T-helper 2 cell treated with Interferon-gamma antibody and Interleukin-4, amounts not matched to agents 5 μg/mL and 100 μg/mL, for 36 hours (primary cell): ENCODE measurements around the gene BCL2L14.
"Not testable (repeated sequence)": the region's sequence is repeated elsewhere in the genome, so short reads cannot be mapped to it uniquely, and the experiment has no call there.

Source experiments
- DNase-seq: peaks from one replicate; pipeline ENCODE4 v3.0.0; 2021; ENCODE audit warnings: low spot score
- H3K27ac Mint-ChIP-seq: one replicate; pipeline ENCODE4 v1.8.0; 2021; ENCODE audit warnings: mild to moderate bottlenecking, mixed read lengths
- H3K27me3 Mint-ChIP-seq: one replicate; pipeline ENCODE4 v1.8.0; 2021; ENCODE audit warnings: low read depth, mixed read lengths
- H3K36me3 Mint-ChIP-seq: one replicate; pipeline ENCODE4 v1.8.0; 2021; ENCODE audit warnings: low read depth, mixed read lengths
- H3K4me1 Mint-ChIP-seq: one replicate; pipeline ENCODE4 v1.8.0; 2021; ENCODE audit warnings: low read depth, mixed read lengths
- H3K4me3 Mint-ChIP-seq: one replicate; pipeline ENCODE4 v1.8.0; 2022; ENCODE audit warnings: mild to moderate bottlenecking, moderate library complexity, mixed read lengths
- H3K9me3 Mint-ChIP-seq: one replicate; pipeline ENCODE4 v1.8.0; 2021; ENCODE audit warnings: mixed read lengths

BCL2L14 gene

GRCh38 chr12:12107678-12108077 is 36.9 kb downstream of the BCL2L14 start:
- Mint-ChIP-seq H3K4me1 (no peaks in the 10 kb centered on the region), H3K27ac (no peak overlapping the region), H3K4me3 (no peak overlapping the region), H3K27me3 (peaks cover 2% of the 10 kb centered on the region), H3K9me3 (peaks cover 19% of the 10 kb centered on the region), H3K36me3 (no peaks in the 10 kb centered on the region)
- no peak for DNase-seq

DNA sequence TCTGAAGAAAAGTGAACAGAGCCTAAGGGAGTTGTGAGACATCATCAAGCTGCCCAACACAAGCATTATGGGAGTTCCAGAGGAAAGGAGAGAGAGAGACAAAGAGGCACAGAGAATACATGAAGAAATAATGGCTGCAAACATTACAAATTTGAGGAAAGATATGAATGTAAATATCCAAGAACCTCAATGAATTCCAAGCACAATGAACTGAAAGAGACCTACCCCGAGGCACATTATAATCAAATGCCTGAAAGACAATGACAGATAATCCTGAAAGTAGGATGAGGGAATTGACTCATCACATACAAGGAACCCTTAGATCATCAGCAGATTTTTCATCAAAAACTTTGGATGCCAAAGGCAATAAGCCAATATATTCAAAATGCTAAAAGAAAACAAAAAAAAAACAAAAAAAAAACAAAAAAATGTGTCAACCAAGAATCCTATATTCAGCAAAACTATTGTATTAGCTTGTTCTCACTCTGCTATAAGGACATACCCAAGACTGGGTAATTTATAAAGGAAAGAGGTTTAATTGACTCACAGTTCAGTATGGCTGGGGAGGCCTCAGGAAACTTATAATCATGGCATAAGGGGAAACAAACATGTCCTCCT is 37.8 kb downstream of the BCL2L14 start:
- H3K4me1 Mint-ChIP-seq: no peaks in the 10 kb centered on the region
- H3K9me3 Mint-ChIP-seq: peaks cover 19% of the 10 kb centered on the region
- no peak for DNase-seq
- no peaks in the 10 kb centered on the region for H3K27me3 Mint-ChIP-seq
- no peak overlapping the region for H3K27ac Mint-ChIP-seq
- H3K36me3 Mint-ChIP-seq: no peaks in the 10 kb centered on the region
- no peak overlapping the region for H3K4me3 Mint-ChIP-seq

DNA sequence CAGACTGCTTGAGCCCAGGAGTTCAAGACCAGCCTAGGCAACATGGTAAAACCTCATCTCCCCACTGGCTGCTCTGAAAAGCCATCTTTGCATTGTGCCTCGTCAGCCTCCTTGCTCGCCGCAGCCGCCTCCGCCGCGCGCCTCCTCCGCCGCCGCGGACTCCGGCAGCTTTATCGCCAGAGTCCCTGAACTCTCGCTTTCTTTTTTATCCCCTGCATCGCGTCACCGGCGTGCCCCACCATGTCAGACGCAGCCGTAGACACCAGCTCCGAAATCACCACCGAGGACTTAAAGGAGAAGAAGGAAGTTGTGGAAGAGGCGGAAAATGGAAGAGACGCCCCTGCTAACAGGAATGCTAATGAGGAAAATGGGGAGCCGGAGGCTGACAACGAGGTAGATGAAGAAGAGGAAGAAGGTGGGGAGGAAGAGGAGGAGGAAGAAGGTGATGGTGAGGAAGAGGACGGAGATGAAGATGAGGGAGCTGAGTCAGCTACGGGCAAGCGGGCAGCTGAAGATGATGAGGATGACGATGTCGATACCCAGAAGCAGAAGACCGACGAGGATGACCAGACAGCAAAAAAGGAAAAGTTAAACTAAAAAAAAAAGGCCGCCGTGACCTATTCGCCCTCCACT is 40.3 kb downstream of the BCL2L14 start:
- peaks cover 19% of the 10 kb centered on the region for H3K9me3 Mint-ChIP-seq
- H3K36me3 Mint-ChIP-seq, DNase-seq, H3K27me3 Mint-ChIP-seq, H3K4me1 Mint-ChIP-seq, H3K4me3 Mint-ChIP-seq, H3K27ac Mint-ChIP-seq: not testable (repeated sequence)

- Mint-ChIP-seq H3K4me3 (no peak overlapping the region), H3K9me3 (no peaks in the 10 kb centered on the region), H3K27me3 (peaks cover 11% of the 10 kb centered on the region), H3K36me3 (no peaks in the 10 kb centered on the region), H3K4me1 (no peaks in the 10 kb centered on the region), H3K27ac (no peak overlapping the region)
- DNase-seq: no peak
Observed at GRCh38 chr12:12115514-12115913, 44.8 kb downstream of the BCL2L14 start.

GRCh38 chr12:12116677-12117076 is 45.9 kb downstream of the BCL2L14 start:
- no peak for DNase-seq
- Mint-ChIP-seq H3K36me3 (no peaks in the 10 kb centered on the region), H3K27ac (no peak overlapping the region), H3K4me3 (no peak overlapping the region), H3K9me3 (no peaks in the 10 kb centered on the region), H3K4me1 (no peaks in the 10 kb centered on the region), H3K27me3 (peaks cover 12% of the 10 kb centered on the region)

DNA sequence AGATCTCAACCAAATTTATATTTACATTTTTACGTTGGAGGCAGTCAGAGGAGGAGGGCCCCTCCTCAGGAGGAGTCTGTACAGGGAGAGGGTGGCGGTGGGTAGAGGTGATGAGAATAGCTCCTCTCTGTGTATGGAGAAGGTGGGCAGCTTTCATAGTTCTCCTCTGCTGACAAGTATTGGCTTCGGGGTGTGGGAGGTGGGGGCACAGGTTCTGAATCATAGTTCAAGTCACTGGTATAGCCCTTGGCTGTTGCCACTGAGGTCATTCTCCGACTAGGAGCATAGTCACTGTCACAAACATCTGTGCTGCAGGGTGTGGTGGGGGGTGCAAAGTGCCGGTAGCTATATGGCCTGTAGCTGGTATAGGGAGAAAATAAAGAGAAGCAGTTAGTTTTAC is 50.3 kb downstream of the BCL2L14 start:
- no peak for DNase-seq
- no peaks in the 10 kb centered on the region for H3K4me1 Mint-ChIP-seq
- H3K36me3 Mint-ChIP-seq: no peaks in the 10 kb centered on the region
- H3K27me3 Mint-ChIP-seq: peaks cover 13% of the 10 kb centered on the region
- no peak overlapping the region for H3K4me3 Mint-ChIP-seq
- H3K9me3 Mint-ChIP-seq: no peaks in the 10 kb centered on the region
- H3K27ac Mint-ChIP-seq: no peak overlapping the region

DNA sequence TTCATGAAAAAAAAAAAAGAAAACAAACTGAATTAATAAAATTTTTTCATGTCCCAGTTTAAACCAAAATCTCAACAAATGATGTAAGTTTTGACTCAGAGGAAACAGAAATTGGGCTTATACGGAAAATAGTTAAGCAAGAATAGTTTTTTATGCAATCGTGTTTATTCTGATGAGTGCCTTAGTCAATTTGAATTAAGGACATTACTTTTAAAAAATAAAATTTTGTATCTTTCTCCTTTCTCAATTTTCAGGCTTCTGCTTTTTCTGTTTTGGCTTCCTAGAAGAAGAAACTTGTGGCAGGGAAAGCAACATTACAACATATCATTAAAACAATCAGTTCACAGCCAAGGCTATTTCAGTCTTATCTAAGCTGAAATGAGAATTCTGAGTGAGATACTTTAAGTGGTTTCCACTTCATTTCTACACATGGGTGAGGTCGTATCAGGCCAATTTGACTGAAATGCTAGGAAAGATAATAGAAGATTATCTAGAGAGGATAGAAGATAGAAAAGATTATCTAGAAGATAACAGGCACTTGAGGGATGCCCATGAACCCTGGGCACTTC is 52.4 kb downstream of the BCL2L14 start:
- DNase-seq: no peak
- Mint-ChIP-seq H3K27me3 (peaks cover 15% of the 10 kb centered on the region), H3K4me1 (no peaks in the 10 kb centered on the region), H3K27ac (no peak overlapping the region), H3K4me3 (no peak overlapping the region), H3K36me3 (no peaks in the 10 kb centered on the region), H3K9me3 (no peaks in the 10 kb centered on the region)

GRCh38 chr12:12126551-12126950 is 55.8 kb downstream of the BCL2L14 start:
- Mint-ChIP-seq H3K4me3 (no peak overlapping the region), H3K27me3 (peaks cover 17% of the 10 kb centered on the region), H3K4me1 (no peaks in the 10 kb centered on the region), H3K9me3 (no peaks in the 10 kb centered on the region), H3K27ac (no peak overlapping the region), H3K36me3 (no peaks in the 10 kb centered on the region)
- no peak for DNase-seq

DNA sequence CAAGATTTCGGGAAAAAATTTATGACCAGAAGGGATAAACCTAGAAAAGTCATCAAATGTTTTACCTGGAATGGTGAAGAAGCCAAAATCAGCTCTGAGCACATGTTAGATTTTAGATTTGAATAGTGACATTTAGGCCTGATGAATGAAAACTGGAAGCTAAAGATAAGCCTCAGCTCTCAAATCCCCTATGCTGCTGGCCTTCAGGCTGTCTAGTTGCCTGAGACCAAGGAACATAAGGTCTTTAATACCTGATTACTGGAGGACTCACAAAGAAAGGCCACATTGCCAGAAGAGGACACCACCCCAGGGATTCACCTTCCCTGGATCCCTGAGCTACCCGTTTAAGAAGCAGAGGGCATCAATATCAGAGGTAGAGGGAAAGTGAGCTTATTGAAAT is 56.6 kb downstream of the BCL2L14 start:
- Mint-ChIP-seq H3K27me3 (peaks cover 11% of the 10 kb centered on the region), H3K4me3 (no peak overlapping the region), H3K4me1 (no peaks in the 10 kb centered on the region), H3K36me3 (no peaks in the 10 kb centered on the region), H3K27ac (no peak overlapping the region), H3K9me3 (no peaks in the 10 kb centered on the region)
- DNase-seq: no peak

GRCh38 chr12:12128670-12129069 is 57.9 kb downstream of the BCL2L14 start:
- H3K27ac Mint-ChIP-seq: no peak overlapping the region
- no peak overlapping the region for H3K4me3 Mint-ChIP-seq
- DNase-seq: no peak
- H3K36me3 Mint-ChIP-seq: no peaks in the 10 kb centered on the region
- H3K9me3 Mint-ChIP-seq: no peaks in the 10 kb centered on the region
- H3K4me1 Mint-ChIP-seq: no peaks in the 10 kb centered on the region
- peaks cover 11% of the 10 kb centered on the region for H3K27me3 Mint-ChIP-seq

- H3K27me3 Mint-ChIP-seq: peaks cover 20% of the 10 kb centered on the region
Observed at GRCh38 chr12:12133259-12133658, 62.5 kb downstream of the BCL2L14 start.

GRCh38 chr12:12133785-12134184 is 63.0 kb downstream of the BCL2L14 start:
- no peak overlapping the region for H3K4me3 Mint-ChIP-seq
- no peak for DNase-seq
- no peaks in the 10 kb centered on the region for H3K4me1 Mint-ChIP-seq
- H3K36me3 Mint-ChIP-seq: no peaks in the 10 kb centered on the region
- H3K9me3 Mint-ChIP-seq: no peaks in the 10 kb centered on the region
- H3K27me3 Mint-ChIP-seq: peaks cover 20% of the 10 kb centered on the region
- no peak overlapping the region for H3K27ac Mint-ChIP-seq

More at GRCh38 chr12:12133259-12133658, 62.5 kb downstream of the BCL2L14 start:
- no peak for DNase-seq
- no peaks in the 10 kb centered on the region for H3K36me3 Mint-ChIP-seq
- H3K9me3 Mint-ChIP-seq: no peaks in the 10 kb centered on the region
- H3K4me1 Mint-ChIP-seq: no peaks in the 10 kb centered on the region
- H3K4me3 Mint-ChIP-seq: no peak overlapping the region
- H3K27ac Mint-ChIP-seq: no peak overlapping the region

DNA sequence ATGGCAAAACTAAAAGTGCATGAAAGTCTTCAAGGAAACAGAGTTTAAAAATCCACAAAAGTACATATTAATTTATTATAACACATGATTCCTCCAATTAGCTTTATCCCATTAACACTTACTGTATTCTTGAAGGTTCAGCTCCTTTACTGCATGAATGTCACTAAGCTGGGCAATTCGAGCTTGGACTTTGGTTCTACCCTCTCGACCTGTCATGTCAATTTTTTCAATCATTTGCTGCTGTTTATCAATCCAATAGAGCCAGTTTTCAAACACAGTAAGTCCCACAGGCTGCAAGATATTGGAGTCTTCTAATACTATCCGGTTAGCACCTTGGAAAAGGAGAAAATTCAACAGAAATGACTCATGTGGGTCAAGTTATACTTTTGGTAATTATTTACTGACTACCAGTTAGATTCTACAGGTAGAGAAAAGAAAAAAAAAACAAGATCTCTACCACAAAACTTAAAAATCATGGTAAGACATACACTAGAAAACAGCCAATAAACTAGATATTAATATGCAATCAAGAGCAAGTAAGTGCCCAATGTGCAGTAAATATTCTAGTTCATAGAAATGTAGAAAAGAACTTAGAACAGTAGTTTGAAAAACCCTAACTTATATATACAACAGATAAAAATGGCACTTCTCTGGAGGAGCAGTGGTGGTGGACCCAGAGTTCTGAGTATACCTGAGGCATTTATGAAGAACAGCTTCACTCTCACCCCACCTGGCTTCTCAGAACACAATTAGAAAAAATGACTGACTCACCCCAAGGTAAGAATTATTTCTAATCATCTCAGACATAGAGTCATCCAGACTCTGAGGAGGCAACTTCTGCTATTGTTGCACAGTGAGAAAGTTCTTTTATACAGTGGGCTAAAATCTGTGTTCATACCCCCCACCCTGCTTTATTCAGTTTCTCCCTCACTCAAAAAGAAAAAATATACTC is 67.7 kb downstream of the BCL2L14 start:
- H3K27ac Mint-ChIP-seq: no peak overlapping the region
- no peak for DNase-seq
- H3K9me3 Mint-ChIP-seq: no peaks in the 10 kb centered on the region
- no peak overlapping the region for H3K4me3 Mint-ChIP-seq
- no peaks in the 10 kb centered on the region for H3K36me3 Mint-ChIP-seq
- H3K27me3 Mint-ChIP-seq: peaks cover 44% of the 10 kb centered on the region
- no peaks in the 10 kb centered on the region for H3K4me1 Mint-ChIP-seq

DNA sequence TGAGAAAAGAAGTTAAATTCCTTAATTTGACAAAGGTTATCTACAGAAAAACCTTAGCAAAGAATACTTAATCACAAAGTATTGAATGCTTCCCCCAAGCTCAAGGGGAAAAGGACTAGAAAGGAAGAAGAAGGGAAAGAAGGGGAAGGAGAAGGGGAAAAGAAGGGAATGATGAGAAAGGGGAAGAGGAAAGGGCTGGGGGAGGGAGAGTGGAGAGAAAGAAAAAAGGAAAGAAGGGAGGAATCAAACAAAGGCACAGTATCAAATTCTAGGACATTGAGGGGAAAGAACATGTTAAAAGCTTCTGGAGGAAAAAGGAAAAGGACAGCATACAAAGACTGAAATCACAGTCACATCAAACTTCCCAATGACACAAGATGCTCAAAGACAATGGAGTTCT is 70.3 kb downstream of the BCL2L14 start:
- Mint-ChIP-seq H3K27me3 (peaks cover 46% of the 10 kb centered on the region), H3K36me3 (no peaks in the 10 kb centered on the region)

More for the DNA sequence above, 70.3 kb downstream of the BCL2L14 start:
- H3K4me1 Mint-ChIP-seq: no peaks in the 10 kb centered on the region
- no peak for DNase-seq
- H3K9me3 Mint-ChIP-seq: no peaks in the 10 kb centered on the region
- H3K4me3 Mint-ChIP-seq: no peak overlapping the region
- H3K27ac Mint-ChIP-seq: no peak overlapping the region
